ENCODE data around the gene SUSD6.
A peak's percentile ranks its signal among the peaks of the same experiment; 100 is the strongest.
"Not testable (repeated sequence)": the region's sequence is repeated elsewhere in the genome, so short reads cannot be mapped to it uniquely, and the experiment has no call there.

The SUSD6 gene

DNA sequence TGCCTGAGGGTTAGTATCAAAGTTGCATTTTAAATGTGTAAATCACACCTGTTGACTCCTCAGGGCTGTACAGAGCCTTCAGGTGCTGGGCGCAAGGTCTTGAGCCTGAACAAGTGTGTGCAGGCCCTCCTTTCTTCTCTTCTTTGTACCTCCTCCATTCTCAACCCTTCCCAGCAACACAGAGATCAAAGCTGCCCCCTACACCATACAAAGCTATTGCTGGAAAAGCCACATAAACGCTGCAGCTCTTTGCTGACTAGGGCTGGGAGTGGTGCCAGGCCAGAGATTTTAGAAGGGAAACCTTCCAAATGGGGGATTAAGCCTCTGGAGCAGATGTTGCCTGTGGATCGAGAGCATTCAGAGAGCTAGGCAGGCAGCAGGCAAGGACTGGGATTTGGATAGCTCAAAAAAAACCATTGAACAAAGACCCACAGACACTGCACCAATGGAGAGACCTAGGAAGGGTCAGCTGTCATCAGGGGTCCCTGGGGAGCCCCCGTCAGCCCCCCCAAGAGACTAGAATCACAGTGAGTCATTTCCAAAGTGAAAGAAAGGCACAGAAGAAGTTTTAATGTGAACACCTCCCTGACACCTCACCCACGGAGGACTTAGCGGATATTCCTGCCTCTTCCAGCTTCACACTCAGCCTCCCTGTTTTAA, 18.2 kb upstream of the SUSD6 start:
- DNase-seq = no peak

DNA sequence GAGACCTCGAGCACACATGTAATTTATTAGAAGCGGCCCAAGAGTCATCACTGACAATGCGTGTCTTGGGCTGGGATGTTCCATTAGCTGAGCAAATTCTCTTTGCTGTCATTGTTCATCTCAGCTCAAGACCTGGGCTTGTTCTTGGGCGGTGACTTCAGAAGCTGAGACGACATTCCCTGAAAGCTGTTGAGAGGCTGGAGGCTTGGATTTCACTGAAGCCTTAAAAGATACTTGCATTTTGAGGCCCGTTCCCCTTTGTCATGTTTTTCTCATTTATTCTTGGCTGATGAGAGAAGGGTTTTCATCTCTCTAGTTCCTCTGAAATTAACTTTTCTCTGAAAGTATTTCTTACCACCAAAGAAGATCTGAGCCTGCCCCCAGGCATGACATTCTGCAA, 16.6 kb upstream of the SUSD6 start:
- no peak for DNase-seq

DNA sequence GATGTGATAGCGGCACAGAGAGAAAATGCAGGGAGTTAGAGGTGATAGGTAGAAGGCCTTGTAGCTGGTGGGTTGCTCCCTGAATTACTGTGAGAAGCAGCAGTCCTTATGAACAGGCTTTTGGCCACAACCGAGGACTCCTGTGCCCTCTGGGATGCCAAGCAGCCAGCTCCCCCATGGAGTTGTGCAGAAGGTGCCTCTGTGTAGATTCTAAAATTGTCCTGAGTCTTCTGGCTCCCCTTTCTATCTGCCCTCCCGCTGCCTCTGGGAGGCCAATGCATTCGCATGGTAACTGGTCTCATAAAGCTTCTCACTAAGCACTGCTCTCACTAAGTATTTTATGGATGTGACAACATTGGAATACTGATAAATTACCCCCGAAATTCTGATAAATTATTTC, 16.1 kb upstream of the SUSD6 start:
- DNase-seq = no peak

DNA sequence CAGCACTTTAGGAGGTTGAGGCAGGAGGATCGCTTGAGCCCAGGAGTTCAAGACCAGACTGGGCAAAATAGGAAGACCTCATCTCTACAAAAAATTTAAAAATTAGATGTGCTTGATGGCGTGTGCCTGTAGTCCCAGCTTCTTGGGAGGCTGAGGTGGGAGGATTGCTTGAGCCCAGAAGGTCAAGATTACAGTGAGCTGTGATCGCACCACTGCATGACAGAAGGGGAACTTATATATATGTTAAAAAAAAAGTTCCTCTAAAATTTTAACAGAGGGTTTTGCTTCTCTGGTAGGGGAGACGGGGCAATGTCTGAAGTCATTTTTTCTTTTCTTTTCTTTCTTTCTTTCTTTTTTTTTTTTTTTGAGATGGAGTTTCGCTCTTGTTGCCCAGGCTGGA, 12.0 kb upstream of the SUSD6 start:
- not testable (repeated sequence) for DNase-seq

DNA sequence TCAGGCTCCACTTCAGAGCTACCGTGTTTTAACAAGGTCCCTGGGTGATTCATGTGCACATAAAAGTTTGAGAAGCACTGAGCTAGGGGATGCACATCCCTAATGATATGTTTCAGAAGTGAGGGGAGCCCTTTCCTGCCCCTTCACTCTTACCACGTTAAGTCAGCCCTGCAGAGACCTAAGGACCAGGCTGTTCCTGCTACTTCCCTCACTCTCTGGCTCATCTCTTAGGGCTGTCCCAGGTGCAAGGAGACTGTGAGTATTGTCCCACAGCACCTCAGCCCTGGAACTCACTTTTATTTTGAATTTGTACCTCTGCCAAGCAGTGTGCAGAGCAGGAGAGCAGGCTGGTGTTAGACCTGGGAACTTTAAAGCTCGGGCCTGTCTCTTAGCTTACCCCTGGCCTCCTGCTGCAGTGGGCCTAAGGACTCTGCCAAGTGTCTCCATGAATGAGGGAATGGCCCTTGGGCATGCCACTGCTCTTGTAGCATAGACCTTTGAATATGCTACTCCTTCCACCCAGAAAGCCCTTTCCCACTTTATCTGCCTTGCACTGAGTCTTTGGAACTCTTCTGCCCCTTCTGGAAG, 11.0 kb upstream of the SUSD6 start:
- DNase-seq = no peak

DNA sequence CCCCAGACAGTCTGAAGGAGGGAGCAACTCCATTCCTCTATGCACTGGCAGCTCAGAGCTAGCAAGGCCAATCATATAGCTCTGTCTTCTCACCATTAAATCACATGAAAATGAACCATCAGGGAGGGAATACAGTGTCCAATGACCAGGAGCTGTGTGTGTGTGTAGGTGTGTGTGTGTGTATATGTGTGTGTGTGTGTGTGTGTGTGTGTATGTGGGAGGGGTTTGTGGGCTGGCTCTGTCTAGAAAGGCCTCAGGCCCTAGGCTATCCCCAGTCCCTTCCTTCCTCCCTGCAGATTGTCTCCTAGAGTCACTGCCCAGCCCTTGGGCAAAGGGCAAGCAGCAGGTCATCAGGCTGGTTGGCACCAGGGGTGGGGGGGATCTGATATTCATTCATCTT, 5.7 kb upstream of the SUSD6 start:
- no peak for DNase-seq

DNA sequence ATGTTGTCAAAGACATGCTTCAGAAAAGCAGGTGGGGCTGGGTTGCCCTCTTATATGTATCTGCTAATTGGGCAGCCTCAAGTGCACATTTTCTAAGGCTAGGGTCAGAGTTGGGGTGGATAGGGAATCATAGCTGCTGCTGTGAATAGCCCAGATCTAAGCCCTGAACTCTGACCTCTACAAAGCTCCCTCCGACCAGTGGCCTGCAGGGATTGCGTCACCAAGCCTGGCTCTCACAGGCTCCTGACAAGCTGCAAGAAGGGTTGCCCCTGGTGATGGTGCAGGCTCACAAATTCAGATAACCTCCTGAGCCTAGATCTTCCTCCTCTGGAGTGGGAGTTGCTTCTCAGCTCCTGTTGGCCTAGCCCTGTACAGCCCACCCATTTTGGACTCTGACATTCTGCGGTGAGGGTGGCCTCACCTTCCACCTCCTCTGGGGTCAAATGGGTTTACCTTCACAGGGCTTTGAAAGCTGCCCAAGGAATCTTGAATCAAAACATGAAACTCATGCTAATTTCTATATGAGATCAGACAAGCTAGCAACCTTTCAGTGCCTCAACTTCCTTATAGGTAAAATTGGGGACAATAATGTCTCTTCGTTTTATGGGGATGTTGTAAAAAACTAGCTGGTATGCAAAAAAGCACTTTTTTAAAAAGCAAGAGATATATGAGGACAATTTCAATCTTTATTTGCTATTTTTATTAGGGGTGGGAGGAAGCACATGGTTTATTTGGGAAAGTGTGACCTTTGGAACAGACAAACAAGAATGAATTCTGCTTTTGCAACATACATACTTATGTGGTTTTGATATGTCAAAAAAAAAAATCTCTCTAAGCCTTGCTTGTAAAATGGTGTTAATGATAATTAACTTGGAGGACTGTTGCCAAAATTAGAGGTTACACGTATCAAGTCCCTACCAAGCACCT, 4.9 kb upstream of the SUSD6 start:
- no peak for DNase-seq

DNA sequence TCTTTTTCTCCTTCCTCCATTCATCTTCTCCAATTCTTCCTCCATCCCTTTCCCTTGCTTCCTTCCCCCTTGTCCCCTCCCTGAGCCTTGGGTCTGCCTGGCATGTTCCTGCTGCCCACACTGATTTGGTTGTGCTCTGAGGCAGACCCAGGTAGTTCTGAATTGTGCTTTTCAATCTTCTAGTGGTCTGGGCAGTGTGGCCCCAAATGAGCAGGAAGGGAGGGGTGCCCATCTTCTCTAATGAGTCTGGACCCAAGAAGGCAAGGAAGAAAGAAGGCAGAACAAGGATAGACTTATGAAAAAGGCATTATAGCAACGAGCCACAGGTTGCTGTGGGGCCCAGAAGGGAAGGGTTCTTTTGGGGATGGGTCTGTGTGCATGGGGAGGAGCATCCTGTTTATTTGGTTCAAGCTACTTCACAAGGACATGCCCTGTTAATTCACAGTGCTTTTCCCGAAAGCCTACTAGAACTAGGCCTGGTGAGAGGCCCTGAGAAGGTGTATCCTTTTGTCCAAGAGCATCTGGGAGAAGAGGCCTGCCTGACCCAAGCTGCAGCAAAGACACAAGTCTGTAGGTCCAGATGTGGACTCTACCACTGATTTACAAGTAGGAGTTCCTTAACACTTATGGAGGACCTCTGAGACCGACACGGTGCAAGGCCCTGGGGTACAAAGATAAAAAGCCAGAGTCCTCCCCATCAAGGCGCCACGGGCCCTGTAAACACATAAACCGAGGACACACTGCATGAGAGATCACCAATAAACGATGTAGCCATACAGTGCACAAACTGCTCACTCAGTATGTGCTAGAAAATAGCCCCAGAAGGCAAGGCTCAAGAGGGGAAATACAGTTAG, 1.1 kb upstream of the SUSD6 start:
- DNase-seq = no peak

DNA sequence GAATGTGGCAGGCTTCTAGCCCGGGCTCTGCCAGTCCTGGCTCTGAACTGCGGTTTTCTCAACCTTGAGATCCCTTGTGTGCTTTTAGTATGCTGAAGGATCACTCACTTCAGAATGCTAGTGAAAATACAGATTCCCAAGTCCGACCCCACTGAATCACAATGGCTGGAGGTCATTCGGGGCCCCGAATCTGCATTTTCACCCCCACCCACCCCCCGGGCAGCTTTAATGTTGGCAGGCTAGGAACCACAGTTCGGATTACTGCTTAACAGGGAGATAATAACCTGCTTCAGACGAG, 573 bp upstream of the SUSD6 start:
- DNase-seq = no peak

DNA sequence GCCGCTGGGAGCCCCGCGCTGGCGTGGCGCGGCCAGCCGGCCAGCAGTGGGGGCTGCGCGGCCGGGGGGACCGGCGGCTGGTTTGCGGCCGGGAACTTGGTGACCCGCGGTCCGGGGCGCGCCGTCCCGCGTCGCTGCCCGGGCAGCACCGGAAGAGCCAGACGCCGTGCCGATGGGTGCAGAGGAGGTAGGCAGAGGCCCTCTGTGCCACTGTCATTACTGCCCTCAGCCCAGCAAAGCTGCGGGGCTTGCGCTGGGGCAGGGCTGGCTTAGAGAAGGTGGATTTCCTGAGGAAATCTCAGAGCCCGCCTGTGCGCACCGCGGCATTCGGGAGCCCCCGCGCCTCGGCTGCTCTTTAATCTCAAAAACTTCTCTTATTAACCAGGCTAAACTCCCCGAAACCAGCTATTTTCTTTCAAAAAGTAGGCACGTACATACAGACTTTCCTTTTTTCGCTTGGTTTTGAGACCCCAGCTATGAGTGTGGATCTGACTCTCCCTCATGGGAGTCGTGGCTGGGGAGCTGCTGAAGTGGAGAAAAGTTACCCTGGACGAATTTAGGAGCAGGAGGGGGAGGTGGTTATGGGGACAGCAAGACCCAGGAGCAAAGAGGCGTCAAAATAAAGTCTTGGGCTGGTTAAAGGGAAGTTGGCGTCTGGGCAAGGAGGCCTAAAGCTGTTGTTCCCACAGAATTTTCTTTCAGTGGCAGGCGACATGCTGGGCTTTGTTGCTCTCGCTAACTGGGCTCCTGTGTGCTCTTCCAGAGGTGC, 802 bp downstream of the SUSD6 start:
- no peak for DNase-seq

DNA sequence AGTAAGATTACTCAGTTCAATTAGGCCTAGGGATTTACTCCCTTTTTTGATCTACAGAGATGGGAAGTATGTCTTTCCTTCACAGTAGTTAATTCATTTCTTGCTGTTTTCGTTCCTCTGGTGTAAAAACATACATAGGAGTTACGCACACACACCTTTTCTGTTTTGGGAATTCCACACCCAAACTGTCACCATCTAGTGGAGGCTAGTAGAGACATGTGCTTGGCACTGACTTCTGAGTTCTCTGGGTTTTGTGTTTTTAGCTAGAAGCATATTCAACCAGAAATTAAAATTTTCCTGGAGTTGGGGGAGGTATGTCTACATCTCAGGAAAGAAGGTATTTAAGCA, 1.4 kb downstream of the SUSD6 start:
- DNase-seq = no peak

DNA sequence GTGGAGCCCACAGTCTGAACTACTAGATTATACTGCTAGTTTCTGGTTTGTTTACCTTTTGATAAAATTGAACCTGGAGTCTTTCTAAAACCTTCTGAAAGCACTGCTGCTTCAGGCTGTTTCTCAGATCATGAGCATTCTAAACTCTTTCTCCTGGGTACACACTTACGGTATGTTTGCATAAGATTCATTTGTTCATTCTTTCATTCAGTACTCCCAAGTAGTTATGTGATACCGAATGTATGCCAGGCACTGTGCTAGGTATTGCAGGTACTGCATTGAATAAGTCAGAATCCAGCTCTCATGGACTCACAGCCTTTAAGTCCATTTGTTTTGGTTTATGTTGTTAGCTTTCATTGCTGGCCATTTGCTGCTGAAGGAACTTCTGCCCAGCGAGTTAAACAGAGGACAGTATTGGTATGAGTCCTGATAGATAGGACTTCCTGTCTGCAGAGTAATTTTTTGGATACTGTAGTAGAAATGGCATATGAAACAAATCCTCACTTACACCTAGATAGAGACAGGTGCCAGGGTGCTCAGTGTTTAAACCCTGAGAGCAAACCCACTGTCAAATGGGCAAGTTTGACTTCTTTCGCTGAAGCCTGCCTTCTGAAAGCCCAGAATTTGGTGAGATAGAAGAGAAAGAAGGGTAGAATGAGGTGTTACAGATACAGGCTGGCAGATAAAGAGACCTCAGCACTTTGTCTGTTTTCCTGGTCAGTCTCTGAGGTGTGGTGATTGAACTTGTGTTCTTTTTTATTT, 2.1 kb downstream of the SUSD6 start:
- DNase-seq = no peak

DNA sequence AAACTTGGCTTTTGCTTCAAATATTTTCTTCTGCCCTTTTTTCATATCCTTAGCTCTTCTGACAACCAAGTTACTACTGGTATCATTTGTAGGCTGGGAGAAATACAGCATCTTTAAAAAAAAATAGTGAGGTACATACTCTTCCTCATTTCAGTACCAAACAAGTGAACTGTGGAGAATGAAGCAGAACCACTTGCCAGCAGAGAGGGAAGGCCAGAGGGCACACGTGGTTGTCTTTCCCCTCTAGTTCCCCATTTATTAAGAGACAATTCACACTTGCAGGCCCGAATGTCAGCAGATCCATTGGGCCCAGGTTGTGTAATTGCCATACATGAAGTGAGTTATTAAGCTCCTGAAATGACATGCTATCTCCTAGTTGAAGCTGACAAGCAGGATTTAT, 3.2 kb downstream of the SUSD6 start:
- peak; percentile 68 for DNase-seq

DNA sequence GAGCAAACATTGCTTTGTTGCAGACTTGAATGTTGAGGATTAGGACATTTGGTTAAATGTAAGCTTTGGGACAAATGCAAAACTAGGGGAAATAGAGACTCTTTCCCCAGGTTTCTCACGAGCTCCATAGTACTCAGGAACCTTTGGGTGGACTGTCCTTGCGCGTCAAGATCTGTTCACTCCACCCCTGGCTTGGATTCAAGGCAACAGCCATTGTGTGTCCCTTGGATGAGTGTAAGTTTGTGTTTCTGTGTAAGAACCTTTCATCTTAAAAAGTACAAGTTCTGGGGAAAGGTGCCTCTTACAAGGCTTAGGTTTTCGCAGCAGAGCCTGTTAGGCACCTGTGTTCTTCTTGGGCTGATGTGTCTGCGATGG, 3.7 kb downstream of the SUSD6 start:
- no peak for DNase-seq

DNA sequence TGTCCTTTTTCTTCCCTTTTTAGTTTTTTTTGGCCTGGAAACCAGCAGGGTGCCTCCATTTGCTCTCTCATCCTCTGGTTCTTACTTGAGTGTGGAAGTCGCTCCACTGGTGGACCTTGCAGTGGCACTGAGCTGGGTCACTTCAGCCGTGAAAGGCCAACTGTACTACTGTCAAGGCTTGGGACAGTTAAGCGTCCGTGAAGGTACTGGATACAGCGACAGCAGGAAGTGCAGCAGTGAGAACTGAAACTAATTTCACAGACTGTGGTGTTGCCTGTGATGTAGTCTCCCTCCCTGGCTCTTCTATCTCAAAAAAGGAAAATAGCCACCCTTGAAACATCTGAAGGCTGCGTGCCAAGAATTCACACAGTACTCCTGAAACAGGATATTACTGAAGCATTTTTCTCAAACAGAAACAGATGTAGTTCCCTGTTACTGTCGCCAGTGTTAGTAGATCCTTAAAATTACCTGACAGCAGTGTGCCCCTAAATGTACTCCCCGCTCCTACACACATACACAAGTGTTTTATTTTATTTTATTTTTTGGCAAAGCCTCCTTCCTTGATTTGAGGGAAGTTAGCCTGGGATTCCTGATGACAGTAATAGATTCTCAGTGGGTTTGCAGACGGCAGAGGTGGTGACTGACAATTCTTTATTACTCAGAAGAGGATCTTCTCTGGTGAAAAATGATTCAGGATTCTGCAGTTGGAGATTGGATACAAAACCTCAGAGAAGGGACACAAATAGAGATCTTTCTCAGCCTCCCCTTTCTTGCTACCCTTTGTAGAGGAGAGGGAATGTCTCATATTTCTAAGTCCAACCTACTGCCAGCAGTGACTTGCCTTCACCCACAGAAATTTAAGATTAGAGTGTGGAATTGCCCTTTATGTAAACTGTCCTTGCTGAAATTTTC, 4.4 kb downstream of the SUSD6 start:
- peak; percentile 29 for DNase-seq

DNA sequence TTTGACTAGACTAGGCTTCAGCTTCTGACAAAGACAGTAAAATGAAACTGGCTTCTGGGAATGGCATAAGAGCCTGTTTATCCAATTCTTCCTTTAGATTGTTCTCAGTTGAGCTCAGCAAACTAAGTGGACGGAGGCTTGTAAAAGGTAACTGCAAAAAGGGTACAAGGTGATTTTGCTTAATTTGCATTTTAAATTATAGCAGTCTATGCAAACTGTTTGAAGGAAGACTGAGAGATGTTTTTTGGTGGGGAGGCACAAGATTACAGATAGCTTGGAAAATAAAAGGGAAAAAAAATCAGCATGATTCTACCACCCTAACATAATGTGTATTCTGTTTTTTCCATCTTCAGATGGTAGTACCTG, 5.0 kb downstream of the SUSD6 start:
- no peak for DNase-seq

DNA sequence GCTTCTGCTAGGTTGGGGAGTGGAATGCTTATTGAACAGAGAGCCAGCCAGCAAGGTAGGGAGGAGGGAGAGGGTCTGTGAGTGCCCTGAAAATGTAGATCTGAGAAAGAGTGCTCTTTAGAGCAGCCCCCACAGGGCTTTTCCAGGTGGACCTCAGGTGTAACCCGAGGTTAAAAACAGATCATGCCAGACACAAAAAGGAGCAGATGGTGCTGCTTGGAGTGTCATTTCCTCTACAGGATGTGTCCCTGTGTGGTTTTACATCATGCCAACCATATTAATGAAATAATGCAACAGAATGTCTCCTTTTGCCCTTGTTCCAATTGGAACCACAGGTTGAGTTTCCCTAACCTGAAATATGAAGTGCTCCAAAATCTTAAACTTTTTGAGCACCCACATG, 6.4 kb downstream of the SUSD6 start:
- no peak for DNase-seq

DNA sequence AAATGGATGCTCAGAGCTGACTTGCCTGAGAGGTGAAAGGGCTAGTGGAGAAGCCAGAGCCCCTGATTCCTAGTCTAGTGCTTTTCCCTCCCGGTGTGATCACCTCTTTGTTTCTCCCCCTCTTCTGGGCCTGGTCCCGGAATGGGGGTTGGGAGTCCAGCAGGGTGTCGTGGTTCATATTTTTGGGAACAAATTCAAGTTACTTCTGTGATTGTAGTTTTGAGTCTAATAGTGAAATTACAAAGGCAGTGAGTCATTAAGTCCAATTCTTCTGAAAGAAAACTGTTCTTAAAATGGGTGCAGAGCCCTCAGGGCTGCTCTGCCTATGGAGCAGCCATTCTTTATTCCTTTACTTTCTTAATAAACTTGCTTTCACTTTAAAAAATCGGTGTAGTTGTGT, 7.6 kb downstream of the SUSD6 start:
- no peak for DNase-seq

DNA sequence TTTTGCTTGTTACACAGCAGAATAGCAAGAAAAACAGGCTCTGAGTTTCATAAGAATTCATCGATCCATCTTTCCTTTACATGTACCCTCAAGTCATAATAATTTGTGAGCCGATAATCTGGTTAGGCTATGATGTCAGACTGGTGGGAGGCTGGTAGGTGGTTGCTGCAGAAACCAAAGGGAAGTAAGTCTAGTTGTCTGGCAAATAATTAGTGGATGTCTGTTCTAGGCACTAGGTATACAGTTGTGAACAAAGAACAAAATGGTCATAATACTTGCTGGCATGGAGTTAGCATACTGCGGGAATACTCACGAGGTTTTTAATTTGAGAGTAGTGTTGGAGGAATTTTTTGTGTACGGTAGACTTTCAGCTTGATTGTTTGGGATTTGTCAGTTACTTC, 8.8 kb downstream of the SUSD6 start:
- DNase-seq = no peak

DNA sequence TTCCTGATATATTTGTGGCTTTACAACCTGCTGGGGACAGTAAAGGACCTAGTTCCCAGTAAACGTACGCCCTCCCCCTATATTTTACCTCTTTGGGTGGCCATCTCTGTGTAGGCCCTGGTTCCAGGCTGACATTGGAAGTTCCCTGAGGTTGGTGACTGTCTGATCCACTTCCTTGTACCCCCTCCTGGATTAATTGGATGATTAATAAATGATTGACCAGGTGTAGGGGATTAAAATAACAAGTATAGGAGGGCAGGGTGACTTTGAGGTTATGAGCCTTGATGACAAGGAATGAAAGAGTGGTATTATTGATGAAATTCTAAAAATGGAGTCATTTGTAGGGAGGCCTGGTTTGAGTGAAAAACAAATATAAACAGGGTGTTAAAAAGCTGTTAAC, 9.6 kb downstream of the SUSD6 start:
- no peak for DNase-seq

DNA sequence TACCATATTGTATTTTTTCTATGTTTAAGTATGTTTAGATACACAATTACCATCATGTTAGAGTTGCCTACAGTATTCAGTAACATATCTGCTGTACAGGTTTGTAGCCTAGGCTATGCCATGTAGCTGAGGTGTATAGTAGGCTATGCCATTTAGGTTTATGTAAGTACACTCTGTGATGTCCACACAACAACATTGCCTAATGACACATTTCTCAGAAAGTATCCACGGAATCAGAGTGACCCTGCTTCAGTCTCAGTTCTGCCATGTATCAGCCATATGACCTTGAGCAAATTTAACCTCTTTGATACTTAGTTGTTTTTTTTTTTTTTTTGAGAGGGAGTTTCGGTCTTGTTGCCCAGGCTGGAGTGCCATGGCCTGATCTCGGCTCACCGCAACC, 12.7 kb downstream of the SUSD6 start:
- no peak for DNase-seq

All from GF-D8 (cell line).